Fibroblast of peridontal ligament (primary cell): Measurements from ENCODE around the gene HJV.
"Not testable (repeated sequence)": the region's sequence is repeated elsewhere in the genome, so short reads cannot be mapped to it uniquely, and the experiment has no call there.

Experiments used
- DNase-seq: peaks from one replicate; pipeline ENCODE4 v3.0.0-alpha.2; 2010; ENCODE audit errors: extremely low read depth

The HJV gene

GRCh38 chr1:146021622-146022402 is at the start of gene HJV:
Gene HJV (minus strand): TSS chr1:146021735. CDS start chr1:146020231, 1,504 bp downstream.
- no peak for DNase-seq

GRCh38 chr1:146059148-146059547 is 37.6 kb upstream of the HJV start:
- DNase-seq: not testable (repeated sequence)

GRCh38 chr1:146051852-146052676 is 30.5 kb upstream of the HJV start:
- DNase-seq: peak; percentile 93

DNA sequence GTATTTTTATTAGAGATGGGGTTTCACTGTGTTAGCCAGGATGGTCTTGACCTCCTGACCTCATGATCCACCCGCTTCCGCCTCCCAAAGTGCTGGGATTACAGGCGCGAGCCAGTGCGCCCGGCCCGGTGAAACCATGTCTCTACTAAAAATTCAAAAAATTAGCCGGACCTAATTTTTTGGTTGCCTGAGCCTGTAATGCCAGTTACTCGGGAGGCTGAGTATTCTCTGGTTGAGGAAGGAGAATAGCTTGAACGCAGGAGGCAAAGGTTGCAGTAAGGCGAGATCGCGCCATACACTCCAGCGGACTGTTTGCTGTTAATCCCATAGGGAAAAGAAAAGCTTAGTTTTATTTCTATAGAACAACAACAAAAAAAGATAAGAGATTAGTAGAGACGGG is 29.9 kb upstream of the HJV start:
- DNase-seq: no peak

DNA sequence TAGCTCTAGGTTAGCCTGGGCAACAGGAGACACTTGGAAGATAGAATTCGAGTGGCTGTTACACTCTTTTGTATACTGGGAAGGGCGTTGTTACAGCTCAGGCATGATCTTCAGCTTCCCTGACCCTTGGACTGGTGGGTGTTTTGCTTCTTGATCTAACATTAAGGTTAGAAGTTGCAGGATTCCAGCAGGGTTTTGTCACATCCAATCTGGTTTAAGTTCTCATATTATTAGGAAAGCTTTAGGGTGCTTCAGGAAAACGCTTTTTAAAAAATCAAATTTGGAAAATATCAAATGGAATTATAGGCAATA is 29.1 kb upstream of the HJV start:
- not testable (repeated sequence) for DNase-seq

GRCh38 chr1:146049866-146050651 is 28.5 kb upstream of the HJV start:
- DNase-seq: not testable (repeated sequence)

DNA sequence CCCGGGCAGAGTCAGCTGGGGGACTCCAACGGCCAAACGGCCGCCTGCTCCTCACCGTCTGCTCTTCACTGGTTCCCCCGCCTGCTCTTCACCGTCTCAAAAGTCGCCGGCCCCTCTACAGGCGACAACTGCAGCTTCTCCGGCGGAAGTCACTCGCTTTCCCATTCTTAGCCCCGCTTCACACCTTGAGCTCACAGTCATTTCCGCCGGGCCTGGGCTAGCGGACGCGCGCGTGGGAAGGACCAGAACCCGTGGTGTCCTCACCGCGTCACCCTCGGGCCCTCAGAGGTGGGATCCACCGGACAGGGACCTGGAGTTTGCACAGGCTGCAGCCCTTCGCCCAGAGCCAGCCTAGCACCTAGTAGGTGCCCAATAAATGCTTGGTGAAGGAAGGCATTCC is 27.9 kb upstream of the HJV start:
- no peak for DNase-seq

DNA sequence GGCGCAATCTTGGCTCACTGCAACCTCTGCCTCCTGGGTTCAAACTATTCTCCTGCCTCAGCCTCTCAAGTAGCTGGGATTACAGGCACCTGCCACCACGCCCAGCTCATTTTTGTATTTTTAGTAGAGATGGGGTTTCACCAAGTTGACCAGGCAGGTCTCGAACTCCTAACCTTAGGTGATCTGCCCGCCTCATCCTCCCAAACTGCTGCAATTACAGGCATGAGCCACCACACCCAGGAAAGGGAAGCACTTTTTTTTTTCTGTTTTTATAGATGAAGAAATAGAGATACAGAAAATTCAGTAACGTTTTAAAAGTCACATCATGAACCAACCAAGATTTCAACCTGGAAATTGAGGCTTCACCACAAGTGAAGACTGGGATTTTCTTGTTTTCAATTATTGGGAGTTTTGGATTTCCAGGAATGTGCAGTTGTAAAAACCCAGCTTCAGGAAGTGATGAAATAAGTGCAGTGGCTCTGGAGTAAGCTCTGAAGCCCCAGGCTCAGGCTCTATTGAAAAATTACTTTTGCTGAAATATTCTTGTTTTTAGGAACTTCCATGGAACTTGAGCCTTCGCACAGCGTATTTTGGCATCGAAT is 27.1 kb upstream of the HJV start:
- peak; percentile 70 for DNase-seq

GRCh38 chr1:146046664-146047063 is 25.1 kb upstream of the HJV start:
- DNase-seq: no peak

DNA sequence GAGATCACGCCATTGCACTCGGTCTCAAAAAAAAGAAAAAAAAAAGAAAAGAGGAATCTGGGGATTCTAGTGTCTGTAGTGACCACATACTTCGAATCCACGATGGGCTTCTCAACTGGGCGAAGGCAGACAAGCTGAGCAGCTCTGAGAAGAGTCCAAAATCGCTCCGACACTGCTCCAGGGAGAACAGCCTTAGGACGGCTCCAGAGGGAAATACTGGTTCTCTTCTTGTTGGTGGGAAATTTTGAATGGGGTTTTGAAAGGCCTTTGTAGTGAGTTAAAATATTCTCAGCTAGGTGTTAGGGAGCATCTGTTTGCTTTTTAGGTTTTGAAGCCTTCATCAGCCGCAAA is 18.3 kb upstream of the HJV start:
- no peak for DNase-seq

- peak; percentile 95 for DNase-seq
These were observed 15.6 kb upstream of the HJV start for GRCh38 chr1:146036965-146037646.

DNA sequence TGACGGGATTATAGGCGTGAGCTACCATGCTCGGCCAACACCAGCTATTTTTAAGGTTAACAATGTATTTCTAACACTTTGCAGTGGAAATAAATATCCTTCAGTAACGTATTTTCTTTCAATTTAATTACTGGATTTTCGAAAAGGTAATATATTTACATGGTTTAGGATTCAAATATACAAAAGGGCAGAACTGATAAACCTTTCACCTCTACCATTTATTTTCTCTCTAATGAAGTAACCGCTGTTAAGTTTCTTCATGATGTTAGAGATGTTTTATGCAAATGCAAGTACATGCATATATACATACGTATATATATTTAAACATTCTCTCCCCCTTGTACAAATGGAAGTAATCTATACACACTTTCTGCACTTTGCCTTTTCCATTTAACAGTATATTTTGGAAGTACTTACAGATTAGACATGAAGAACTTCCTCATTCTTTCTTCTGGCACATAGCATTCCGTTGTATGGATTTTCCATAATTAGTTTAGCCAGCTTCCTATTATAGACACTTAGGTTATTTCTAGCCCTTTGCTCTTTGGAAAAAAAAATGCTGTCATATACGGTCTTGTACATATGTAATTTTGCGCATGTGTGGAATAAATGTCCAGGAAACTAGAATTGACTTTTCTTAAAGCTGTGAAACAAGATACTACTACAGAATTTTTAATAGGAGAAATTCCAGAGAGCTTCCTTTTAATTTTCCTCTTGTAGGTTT is 14.9 kb upstream of the HJV start:
- DNase-seq: no peak

- DNase-seq: no peak
These were observed 13.5 kb upstream of the HJV start for GRCh38 chr1:146035048-146035423.

DNA sequence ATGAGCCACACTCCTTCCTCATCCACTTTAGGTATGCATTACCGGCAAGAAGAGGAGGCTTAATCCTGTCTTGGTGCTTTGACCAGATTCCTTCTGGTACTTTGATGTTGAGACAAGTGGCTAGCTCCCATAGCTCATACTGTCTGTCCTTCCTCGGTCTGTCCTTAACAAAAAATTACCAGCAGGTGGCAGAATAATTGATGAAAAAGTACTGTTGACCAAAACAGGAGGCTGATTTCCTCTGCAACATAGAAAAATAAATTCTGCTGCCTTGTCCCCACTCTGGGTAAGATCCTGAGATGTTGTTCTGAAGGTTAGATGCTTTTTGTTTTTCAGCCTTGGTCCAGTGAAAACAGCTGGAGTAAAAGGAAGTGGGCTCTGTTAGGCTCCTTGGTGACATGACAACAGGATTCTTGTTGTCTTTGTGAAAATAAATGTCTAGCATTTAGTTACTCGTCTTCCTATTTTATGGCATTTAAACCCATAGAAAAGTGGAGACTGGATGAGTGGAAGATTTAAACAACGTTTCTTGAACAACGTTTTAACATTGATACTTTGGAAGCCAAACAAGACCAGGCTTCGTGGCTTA is 11.2 kb upstream of the HJV start:
- DNase-seq: peak; percentile 72

DNA sequence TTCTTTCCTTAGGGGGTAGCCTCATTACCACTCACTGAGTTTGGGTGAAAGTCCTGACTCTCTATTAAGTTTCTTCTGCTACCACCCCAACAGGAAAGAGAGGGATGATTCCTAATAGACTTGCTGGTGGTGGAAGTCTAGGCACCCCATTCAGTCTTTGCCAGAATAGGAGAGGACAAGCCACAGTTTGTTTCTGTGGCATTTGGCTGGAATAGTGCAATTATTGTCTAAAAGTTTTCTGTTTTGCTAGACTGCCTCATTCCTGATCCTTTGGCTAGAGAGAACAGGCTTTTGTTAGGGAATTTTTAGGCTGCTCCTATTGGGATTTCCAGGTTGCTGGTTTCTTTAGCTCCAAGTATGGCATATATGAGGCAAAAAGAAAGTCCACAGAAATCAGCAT is 9.9 kb upstream of the HJV start:
- DNase-seq: no peak

- no peak for DNase-seq
These were observed 7.6 kb upstream of the HJV start for GRCh38 chr1:146029117-146029516.

DNA sequence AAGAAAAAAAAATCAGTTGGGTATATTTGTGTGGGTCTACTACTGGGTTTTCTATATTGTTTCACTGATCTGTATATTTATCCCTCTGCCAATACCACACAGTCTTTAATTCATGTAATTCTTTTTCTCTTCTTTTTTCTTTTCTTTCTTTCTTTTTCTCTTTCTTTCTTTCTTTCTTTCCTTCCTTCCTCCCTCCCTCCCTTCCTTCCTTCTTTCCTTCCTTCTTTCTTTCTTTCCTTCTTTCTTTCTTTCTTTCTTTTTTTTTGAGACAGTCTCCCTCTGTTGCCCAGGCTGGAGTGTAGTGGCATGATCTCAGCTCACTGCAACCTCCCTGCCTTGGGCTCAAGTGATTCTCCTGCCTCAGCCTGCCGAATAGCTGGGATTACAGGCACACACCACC is 5.1 kb upstream of the HJV start:
- not testable (repeated sequence) for DNase-seq

DNA sequence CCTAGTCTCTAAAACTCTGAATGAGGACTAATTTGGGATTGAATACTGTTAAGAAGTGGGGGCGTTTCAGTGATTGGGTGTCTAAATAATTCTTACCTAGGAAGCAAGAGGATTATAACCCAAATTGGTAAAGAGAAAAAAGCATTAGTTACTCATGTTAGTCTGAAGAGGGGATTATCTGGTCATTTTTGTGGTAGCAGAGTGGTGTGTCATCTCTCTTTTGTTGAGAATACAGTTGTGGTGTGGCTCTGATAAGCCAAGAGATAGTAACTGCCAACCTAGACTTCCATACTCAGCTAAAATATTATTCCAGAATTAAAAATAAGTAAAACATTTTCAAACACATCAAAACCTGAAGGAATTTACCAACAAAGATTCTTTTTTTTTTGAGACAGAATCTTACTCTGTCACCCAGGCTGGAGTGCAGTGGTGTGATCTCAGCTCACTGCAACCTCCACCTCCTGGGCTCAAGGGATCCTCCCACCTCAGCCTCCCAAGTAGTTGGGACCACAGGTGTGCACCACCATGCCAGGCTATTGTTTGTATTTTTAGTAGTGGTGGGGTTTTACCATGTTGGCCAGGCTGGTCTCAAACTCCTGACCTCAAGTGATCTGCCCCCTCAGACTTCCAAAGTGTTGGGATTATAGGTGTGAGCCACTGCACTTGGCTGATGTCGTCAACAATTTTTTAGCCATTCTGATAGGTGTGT is 4.4 kb upstream of the HJV start:
- DNase-seq: not testable (repeated sequence)

DNA sequence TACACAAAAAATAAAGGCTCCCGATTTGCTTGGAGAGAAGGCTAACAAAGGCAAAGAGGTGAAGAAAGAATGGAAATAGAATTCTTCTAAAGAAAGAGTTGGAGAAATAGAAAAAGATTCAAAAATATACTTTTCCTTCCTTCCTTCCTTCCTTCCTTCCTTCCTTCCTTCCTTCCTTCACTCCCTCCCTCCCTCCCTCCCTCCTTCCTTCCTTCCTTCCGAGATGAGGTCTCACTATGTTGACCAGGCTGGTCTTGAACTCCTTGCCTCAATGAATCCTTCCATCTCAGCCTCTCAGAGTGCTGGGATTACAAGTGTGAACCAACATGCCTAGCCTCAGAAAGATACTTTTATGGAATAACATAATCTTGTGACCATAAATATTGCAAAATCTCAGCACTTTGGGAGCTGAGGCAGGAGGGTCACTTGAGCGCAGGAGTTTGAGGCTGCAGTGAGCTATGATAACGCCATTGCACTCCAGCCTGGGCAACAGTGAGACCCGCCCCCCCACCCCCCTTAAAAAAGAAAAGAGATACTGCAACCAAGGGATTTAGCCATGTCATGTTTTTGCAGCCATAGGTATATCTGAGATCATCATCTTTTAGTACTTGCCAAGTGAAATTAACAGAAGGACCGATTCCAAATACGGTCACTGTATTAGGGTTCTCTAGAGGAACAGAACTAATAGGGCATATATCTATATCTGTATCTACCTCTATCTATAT is 1.0 kb upstream of the HJV start:
- DNase-seq: no peak
